ENCODE results near the gene TBC1D2.

TBC1D2 gene

DNA sequence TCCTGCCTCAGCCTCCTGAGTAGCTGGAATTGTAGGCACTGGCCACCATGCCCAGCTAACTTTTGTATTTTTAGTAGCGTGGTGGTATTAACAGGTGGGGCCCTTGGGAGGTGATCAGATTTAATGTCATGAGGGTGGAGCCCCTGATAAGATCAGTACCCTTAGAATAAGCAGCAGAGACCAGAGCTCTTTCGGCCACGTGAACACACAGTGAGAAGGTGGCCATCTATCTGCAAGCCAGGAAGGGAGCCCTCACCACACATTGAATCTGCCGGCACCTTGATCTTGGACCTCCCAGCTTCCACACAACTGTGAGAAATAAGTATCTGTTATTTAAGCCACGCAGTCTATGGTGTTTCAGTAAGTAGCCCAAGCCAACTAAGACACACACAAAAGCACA is 22.5 kb downstream of the TBC1D2 start:
- TF ChIP-seq, protein P1, sequence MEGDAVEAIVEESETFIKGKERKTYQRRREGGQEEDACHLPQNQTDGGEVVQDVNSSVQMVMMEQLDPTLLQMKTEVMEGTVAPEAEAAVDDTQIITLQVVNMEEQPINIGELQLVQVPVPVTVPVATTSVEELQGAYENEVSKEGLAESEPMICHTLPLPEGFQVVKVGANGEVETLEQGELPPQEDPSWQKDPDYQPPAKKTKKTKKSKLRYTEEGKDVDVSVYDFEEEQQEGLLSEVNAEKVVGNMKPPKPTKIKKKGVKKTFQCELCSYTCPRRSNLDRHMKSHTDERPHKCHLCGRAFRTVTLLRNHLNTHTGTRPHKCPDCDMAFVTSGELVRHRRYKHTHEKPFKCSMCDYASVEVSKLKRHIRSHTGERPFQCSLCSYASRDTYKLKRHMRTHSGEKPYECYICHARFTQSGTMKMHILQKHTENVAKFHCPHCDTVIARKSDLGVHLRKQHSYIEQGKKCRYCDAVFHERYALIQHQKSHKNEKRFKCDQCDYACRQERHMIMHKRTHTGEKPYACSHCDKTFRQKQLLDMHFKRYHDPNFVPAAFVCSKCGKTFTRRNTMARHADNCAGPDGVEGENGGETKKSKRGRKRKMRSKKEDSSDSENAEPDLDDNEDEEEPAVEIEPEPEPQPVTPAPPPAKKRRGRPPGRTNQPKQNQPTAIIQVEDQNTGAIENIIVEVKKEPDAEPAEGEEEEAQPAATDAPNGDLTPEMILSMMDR (IDR thresholded peaks at IDR 0.05; ENCODE audit: insufficient read depth, low read depth, low read length, missing control alignments), result no peak
- DNase-seq (ENCODE audit: low read depth), result no peak

DNA sequence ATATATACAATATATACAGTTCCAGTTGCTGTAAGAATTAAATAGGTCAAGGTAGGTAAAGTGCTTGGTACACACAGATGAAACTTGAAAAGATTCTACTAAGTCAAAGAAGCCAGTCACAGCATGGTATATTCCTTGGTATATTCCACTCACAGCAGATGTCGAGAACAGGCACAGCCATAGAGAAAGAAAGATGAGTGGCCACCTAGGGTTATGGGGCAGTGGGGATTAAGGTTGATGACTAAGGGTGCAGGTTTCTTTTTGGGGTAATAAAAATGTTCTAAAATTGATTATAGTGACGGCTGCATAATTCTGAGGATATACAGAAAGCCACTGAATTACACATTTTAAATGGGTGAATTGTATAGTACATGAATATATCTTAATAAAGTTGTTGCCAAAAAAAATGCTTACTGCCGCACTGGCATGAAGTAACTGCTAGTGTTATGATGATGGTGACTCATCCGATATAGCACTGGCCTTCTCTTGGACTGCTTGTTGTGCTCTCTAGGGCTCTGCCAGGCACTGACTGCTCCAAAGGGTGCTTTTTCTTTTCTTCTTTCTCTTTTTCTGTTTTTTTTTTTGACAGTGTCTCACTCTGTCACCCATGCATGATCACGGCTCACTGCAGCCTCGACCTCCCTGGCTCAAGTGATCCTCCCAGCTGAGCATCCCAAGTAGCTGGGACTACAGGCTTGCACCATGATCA is 23.5 kb downstream of the TBC1D2 start:
- no peak overlapping the region for H3K4me3 ChIP-seq (ENCODE audit: low read length)
- TF ChIP-seq, protein P1 (IDR thresholded peaks at IDR 0.05; ENCODE audit: insufficient read depth, low read depth, low read length, missing control alignments), result no peak
- peak; percentile 79 for DNase-seq (ENCODE audit: low read depth)

More for the DNA sequence above, 22.5 kb downstream of the TBC1D2 start:
- H3K4me3 ChIP-seq (ENCODE audit: low read length), result no peak overlapping the region

DNA sequence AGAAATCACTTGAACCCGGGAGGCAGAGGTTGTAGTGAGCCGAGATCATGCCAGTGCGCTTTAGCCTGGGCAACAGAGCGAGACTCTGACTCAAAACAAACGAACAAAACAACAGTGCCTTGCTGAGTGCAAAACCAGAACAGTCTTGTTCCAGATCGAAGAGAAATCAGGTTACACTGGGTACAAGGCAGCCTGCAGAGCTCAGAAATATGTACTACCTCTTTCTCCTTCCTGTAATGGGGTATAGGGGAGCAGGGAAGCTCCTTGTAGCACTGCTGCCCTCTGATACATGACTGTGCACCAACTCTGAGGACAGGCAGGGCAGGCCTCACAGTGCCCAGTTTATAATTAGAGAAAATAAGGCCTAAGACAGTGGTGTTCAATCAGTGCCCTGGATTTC is 24.7 kb downstream of the TBC1D2 start:
- no peak for DNase-seq (ENCODE audit: low read depth)
- no peak overlapping the region for H3K4me3 ChIP-seq (ENCODE audit: low read length)
- TF ChIP-seq, protein P1 (IDR thresholded peaks at IDR 0.05; ENCODE audit: insufficient read depth, low read depth, low read length, missing control alignments), result no peak

DNA sequence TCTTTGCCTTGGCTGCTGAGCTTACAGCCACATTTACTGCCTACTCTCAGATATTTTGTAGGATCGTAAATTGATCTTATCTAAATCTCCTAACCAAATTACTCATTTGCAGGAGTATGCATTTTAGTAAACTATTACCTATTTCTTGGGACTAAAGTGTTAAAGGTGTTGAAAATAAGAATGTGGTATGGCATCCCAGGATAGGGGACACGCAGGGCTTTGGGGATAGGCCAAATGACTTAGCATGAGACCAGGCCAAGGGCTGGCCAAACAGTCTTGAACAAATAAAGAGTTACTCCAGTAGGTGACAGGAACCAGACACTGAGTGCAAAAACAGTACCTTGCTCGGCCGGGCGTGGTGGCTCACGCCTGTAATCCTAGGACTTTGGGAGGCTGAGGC is 25.1 kb downstream of the TBC1D2 start:
- H3K4me3 ChIP-seq (ENCODE audit: low read length), result no peak overlapping the region
- no peak for DNase-seq (ENCODE audit: low read depth)
- TF ChIP-seq, protein P1 (IDR thresholded peaks at IDR 0.05; ENCODE audit: insufficient read depth, low read depth, low read length, missing control alignments), result no peak

DNA sequence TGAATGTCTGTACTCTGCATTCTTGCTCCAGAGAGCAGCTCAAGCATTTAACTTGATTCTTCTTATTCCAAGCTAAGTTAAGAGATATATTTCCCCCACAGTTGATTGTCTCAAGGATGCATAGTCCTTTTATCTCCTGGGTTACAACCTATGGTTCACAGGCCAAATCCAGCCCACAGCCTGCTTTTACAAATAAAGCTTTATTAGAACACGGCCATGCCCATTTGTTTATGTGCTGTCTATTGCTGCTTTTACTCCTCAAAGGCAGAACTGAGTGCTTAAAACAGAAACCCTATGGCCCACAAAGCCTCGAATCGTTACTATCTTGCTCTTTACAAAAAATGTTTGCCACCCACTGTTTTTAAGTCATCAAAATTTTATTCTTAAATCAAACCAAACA is 25.8 kb downstream of the TBC1D2 start:
- no peak overlapping the region for H3K4me3 ChIP-seq (ENCODE audit: low read length)
- no peak for DNase-seq (ENCODE audit: low read depth)
- TF ChIP-seq, protein P1 (IDR thresholded peaks at IDR 0.05; ENCODE audit: insufficient read depth, low read depth, low read length, missing control alignments), result no peak

DNA sequence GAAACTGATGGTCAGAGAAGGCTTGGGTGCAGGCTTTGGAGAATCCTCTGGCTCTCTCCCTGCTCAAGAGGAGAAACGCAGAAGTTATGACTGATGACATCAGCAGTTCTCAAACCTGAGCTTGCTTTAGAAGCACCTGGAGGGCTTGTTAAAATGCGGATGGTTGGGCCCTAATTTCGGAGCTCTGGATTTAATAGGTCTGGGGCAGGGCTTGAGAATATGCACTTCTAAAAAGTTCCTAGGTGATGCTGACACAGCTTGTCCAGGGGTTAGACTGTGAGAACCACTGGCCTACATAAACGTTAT is 26.4 kb downstream of the TBC1D2 start:
- H3K4me3 ChIP-seq (ENCODE audit: low read length), result no peak overlapping the region
- TF ChIP-seq, protein P1 (IDR thresholded peaks at IDR 0.05; ENCODE audit: insufficient read depth, low read depth, low read length, missing control alignments), result no peak
- DNase-seq (ENCODE audit: low read depth), result no peak

DNA sequence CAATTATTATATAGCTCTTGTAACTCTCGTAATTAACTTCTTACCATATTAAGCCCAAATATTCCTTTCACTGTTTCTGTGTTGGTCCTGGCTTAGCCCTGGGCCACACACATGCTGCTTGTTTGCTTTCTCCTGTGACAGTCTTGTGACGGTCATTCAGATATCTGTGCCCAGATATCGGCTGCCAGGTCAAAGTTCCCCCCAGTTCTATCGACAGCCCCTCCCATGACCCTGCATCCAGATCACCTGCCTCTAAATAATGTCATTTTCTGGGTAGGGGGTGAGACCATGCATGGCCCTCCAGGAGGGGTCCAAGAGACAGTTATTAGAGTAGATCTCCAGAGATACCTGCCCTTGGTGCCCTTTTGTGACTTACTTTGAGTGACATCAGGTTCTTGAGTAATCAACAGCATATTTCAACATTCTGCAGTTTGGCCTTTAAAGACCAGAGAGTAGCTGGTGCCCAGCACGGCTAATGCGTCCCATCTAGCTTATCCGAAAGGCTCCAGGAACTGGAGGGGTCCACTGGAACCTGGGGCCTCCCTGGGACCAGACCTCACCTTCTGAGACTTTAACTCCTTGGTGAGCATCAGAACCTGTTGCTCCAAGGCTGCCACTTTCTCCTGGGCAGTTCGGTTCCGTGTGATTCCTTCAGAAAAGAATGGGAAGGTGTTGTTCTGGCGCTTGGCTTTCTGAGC is 26.9 kb downstream of the TBC1D2 start:
- TF ChIP-seq, protein P1 (IDR thresholded peaks at IDR 0.05; ENCODE audit: insufficient read depth, low read depth, low read length, missing control alignments), result no peak
- no peak overlapping the region for H3K4me3 ChIP-seq (ENCODE audit: low read length)
- no peak for DNase-seq (ENCODE audit: low read depth)

All from epithelial cell of esophagus (primary cell).